ENCODE results near the gene ZMIZ1.

The ZMIZ1 gene

GRCh38 chr10:79234391-79235315 is 165.9 kb downstream of the ZMIZ1 start:
- no peak for DNase-seq (ENCODE audit: low read depth)
- no peak overlapping the region for H3K4me3 ChIP-seq (ENCODE audit: low read depth, low read length)
- no peak for TF ChIP-seq POLR2A (IDR thresholded peaks at IDR 0.05; ENCODE audit: extremely low read depth, insufficient read length)
- no peak for TF ChIP-seq MAX (IDR thresholded peaks at IDR 0.05; ENCODE audit: low read depth, low read length)
- no peak for TF ChIP-seq CTCF (IDR thresholded peaks at IDR 0.05; ENCODE audit: low read depth, low read length)
- no peak for TF ChIP-seq MYC (IDR thresholded peaks at IDR 0.05; ENCODE audit: low read depth, low read length)

- no peak for TF ChIP-seq MYC (IDR thresholded peaks at IDR 0.05; ENCODE audit: low read depth, low read length)
- no peak for TF ChIP-seq POLR2A (IDR thresholded peaks at IDR 0.05; ENCODE audit: extremely low read depth, insufficient read length)
- TF ChIP-seq MAX (IDR thresholded peaks at IDR 0.05; ENCODE audit: low read depth, low read length): no peak
- no peak for TF ChIP-seq CTCF (IDR thresholded peaks at IDR 0.05; ENCODE audit: low read depth, low read length)
- DNase-seq (ENCODE audit: low read depth): no peak
- no peak overlapping the region for H3K4me3 ChIP-seq (ENCODE audit: low read depth, low read length)
Observed at GRCh38 chr10:79235765-79236432, 167.1 kb downstream of the ZMIZ1 start.

- no peak overlapping the region for H3K4me3 ChIP-seq (ENCODE audit: low read depth, low read length)
Observed at GRCh38 chr10:79236433-79236765, 167.6 kb downstream of the ZMIZ1 start.

GRCh38 chr10:79237454-79238157 is 168.8 kb downstream of the ZMIZ1 start:
- H3K4me3 ChIP-seq (ENCODE audit: low read depth, low read length): no peak overlapping the region
- DNase-seq (ENCODE audit: low read depth): no peak
- TF ChIP-seq CTCF (IDR thresholded peaks at IDR 0.05; ENCODE audit: low read depth, low read length): no peak
- TF ChIP-seq POLR2A (IDR thresholded peaks at IDR 0.05; ENCODE audit: extremely low read depth, insufficient read length): no peak
- TF ChIP-seq MAX (IDR thresholded peaks at IDR 0.05; ENCODE audit: low read depth, low read length): no peak
- TF ChIP-seq MYC (IDR thresholded peaks at IDR 0.05; ENCODE audit: low read depth, low read length): no peak

More at GRCh38 chr10:79236433-79236765, 167.6 kb downstream of the ZMIZ1 start:
- DNase-seq (ENCODE audit: low read depth): no peak
- no peak for TF ChIP-seq MYC (IDR thresholded peaks at IDR 0.05; ENCODE audit: low read depth, low read length)
- TF ChIP-seq MAX (IDR thresholded peaks at IDR 0.05; ENCODE audit: low read depth, low read length): no peak
- no peak for TF ChIP-seq POLR2A (IDR thresholded peaks at IDR 0.05; ENCODE audit: extremely low read depth, insufficient read length)
- TF ChIP-seq CTCF (IDR thresholded peaks at IDR 0.05; ENCODE audit: low read depth, low read length): no peak

- TF ChIP-seq MYC (IDR thresholded peaks at IDR 0.05; ENCODE audit: low read depth, low read length) (no peak), CTCF (IDR thresholded peaks at IDR 0.05; ENCODE audit: low read depth, low read length) (no peak), POLR2A (IDR thresholded peaks at IDR 0.05; ENCODE audit: extremely low read depth, insufficient read length) (no peak), MAX (IDR thresholded peaks at IDR 0.05; ENCODE audit: low read depth, low read length) (no peak)
- no peak overlapping the region for H3K4me3 ChIP-seq (ENCODE audit: low read depth, low read length)
- no peak for DNase-seq (ENCODE audit: low read depth)
Observed at GRCh38 chr10:79238158-79238520, 169.4 kb downstream of the ZMIZ1 start.

All from NB4 (cell line).